Fibroblast of skin of abdomen (primary cell): ENCODE results near the gene UNC13B.
"Not testable (repeated sequence)": the region's sequence is repeated elsewhere in the genome, so short reads cannot be mapped to it uniquely, and the experiment has no call there.

Experiments
- DNase-seq: peaks from one replicate; pipeline ENCODE4 v3.0.0-alpha.2; 2013

UNC13B gene

GRCh38 chr9:35226651-35227050, 64.8 kb downstream of the UNC13B start:
- DNase-seq = no peak

- no peak for DNase-seq
These were observed 65.5 kb downstream of the UNC13B start for GRCh38 chr9:35227284-35227683.

GRCh38 chr9:35229066-35229778, 67.4 kb downstream of the UNC13B start:
- DNase-seq = no peak

GRCh38 chr9:35229779-35230143, 68.0 kb downstream of the UNC13B start:
- DNase-seq = no peak

- no peak for DNase-seq
These were observed 71.2 kb downstream of the UNC13B start for GRCh38 chr9:35232867-35233544.

GRCh38 chr9:35236692-35237091, 74.9 kb downstream of the UNC13B start:
- no peak for DNase-seq

- no peak for DNase-seq
These were observed 75.5 kb downstream of the UNC13B start for GRCh38 chr9:35237311-35237710.

GRCh38 chr9:35245945-35246344, 84.1 kb downstream of the UNC13B start:
- DNase-seq = not testable (repeated sequence)

GRCh38 chr9:35253075-35253474, 91.3 kb downstream of the UNC13B start:
- DNase-seq = no peak

GRCh38 chr9:35254237-35254636, 92.4 kb downstream of the UNC13B start:
- no peak for DNase-seq

- no peak for DNase-seq
These were observed 93.4 kb downstream of the UNC13B start for GRCh38 chr9:35254984-35255857.

GRCh38 chr9:35257986-35258659, 96.3 kb downstream of the UNC13B start:
- DNase-seq = no peak

GRCh38 chr9:35258660-35259474, 97.1 kb downstream of the UNC13B start:
- DNase-seq = peak; percentile 70

GRCh38 chr9:35260186-35260585, 98.4 kb downstream of the UNC13B start:
- DNase-seq = no peak

GRCh38 chr9:35262064-35262463, 100.3 kb downstream of the UNC13B start:
- no peak for DNase-seq

GRCh38 chr9:35267710-35268109, 105.9 kb downstream of the UNC13B start:
- DNase-seq = no peak

GRCh38 chr9:35269919-35270318, 108.1 kb downstream of the UNC13B start:
- DNase-seq = no peak

GRCh38 chr9:35271637-35272036, 109.8 kb downstream of the UNC13B start:
- DNase-seq = no peak

GRCh38 chr9:35272989-35273388, 111.2 kb downstream of the UNC13B start:
- DNase-seq = peak; percentile 64

GRCh38 chr9:35273591-35273990, 111.8 kb downstream of the UNC13B start:
- no peak for DNase-seq

GRCh38 chr9:35274993-35275392, 113.2 kb downstream of the UNC13B start:
- DNase-seq = no peak

- no peak for DNase-seq
These were observed 115.3 kb downstream of the UNC13B start for GRCh38 chr9:35277171-35277520.
